OCI-LY1 (cell line): ENCODE measurements around the gene DMRTA1.

ENCODE experiments used
- H2AFZ ChIP-seq: fragments of 200-600 bp; sonication (generic), shearing (Covaris generic); 2 replicates; pipeline ENCODE4 v1.6.0; 2014; ENCODE audit warnings: antibody characterized with exemption, mild to moderate bottlenecking, low read length
- H3F3A ChIP-seq: fragments of 200-600 bp; sonication (generic), shearing (Covaris generic); 2 replicates; pipeline ENCODE4 v1.6.0; 2014; ENCODE audit warnings: mild to moderate bottlenecking, antibody characterized with exemption, low read length, moderate library complexity; ENCODE audit not compliant: insufficient read depth
- H3K27ac ChIP-seq: fragments of 200-600 bp; sonication (generic); 2 replicates; pipeline ENCODE4 v1.5.1; 2014; ENCODE audit warnings: low read length, mixed run types, mild to moderate bottlenecking, low read depth; ENCODE audit not compliant: poor library complexity, severe bottlenecking
- H3K27me3 ChIP-seq: fragments of 200-600 bp; sonication (generic); 2 replicates; pipeline ENCODE4 v1.6.0; 2014; ENCODE audit warnings: antibody characterized with exemption, mild to moderate bottlenecking, low read length, moderate library complexity; ENCODE audit not compliant: insufficient read depth
- H3K36me3 ChIP-seq: fragments of 200-600 bp; sonication (generic); 2 replicates; pipeline ENCODE4 v1.6.1; 2014; ENCODE audit warnings: mild to moderate bottlenecking, antibody characterized with exemption, low read length, moderate library complexity, mixed read lengths; ENCODE audit not compliant: insufficient read depth
- H3K4me1 ChIP-seq: fragments of 200-600 bp; sonication (generic); 2 replicates; pipeline ENCODE4 v1.5.1; 2014; ENCODE audit warnings: mild to moderate bottlenecking, low read length, moderate library complexity; ENCODE audit not compliant: insufficient read depth, severe bottlenecking
- H3K4me2 ChIP-seq: fragments of 200-600 bp; sonication (generic), shearing (Covaris generic); 2 replicates; pipeline ENCODE4 v1.6.1; 2014; ENCODE audit warnings: low read length
- H3K4me3 ChIP-seq: fragments of 200-600 bp; sonication (generic); 2 replicates; pipeline ENCODE4 v1.5.1; 2014; ENCODE audit warnings: low read length, low read depth, mild to moderate bottlenecking, mixed read lengths; ENCODE audit not compliant: poor library complexity, severe bottlenecking
- H3K79me2 ChIP-seq: fragments of 200-600 bp; shearing (Covaris generic); 2 replicates; pipeline ENCODE4 v1.6.1; 2016; ENCODE audit warnings: mixed run types, low read length, mixed read lengths; ENCODE audit not compliant: insufficient read depth
- H3K9ac ChIP-seq: fragments of 200-600 bp; sonication (generic), shearing (Covaris generic); 2 replicates; pipeline ENCODE4 v1.6.1; 2014; ENCODE audit warnings: mild to moderate bottlenecking, low read length, mixed read lengths
- H3K9me2 ChIP-seq: fragments of 200-600 bp; sonication (generic), shearing (Covaris generic); 2 replicates; pipeline ENCODE4 v1.6.1; 2014; ENCODE audit warnings: low read depth, mild to moderate bottlenecking, low read length, mixed read lengths
- H3K9me3 ChIP-seq: fragments of 200-600 bp; shearing (Covaris generic); 2 replicates; pipeline ENCODE4 v1.6.1; 2014; ENCODE audit warnings: low read length, mixed read lengths
- H4K20me1 ChIP-seq: fragments of 200-600 bp; sonication (generic), shearing (Covaris generic); 2 replicates; pipeline ENCODE4 v1.6.0; 2016; ENCODE audit warnings: mild to moderate bottlenecking, low read length; ENCODE audit not compliant: insufficient read depth
- CTCF ChIP-seq: fragments of 200-600 bp; sonication (generic), shearing (Covaris generic); IDR thresholded peaks from 2 replicates; pipeline ENCODE4 v1.5.1; 2017; ENCODE audit warnings: mild to moderate bottlenecking, antibody characterized with exemption, low read length, moderate library complexity, mixed read lengths
- EZH2 ChIP-seq: fragments of 200-600 bp; sonication (generic), shearing (Covaris generic); IDR thresholded peaks from 2 replicates; pipeline ENCODE4 v1.8.0; 2017; ENCODE audit warnings: borderline replicate concordance, mixed run types, mild to moderate bottlenecking, antibody characterized with exemption, low read length, moderate library complexity, mixed read lengths

Gene DMRTA1

GRCh38 chr9:22455181-22455580, 8.6 kb downstream of the DMRTA1 start:
- Histone ChIP-seq H3K9me2 (no peaks in the 10 kb centered on the region), H3K9ac (no peak overlapping the region), H2AFZ (no peak overlapping the region), H3K36me3 (no peaks in the 10 kb centered on the region), H3K4me3 (no peak overlapping the region), H3K4me1 (no peaks in the 10 kb centered on the region), H3K79me2 (no peaks in the 10 kb centered on the region), H3K27me3 (0 out of 2 replicates have a peak, but pooled peaks cover 3% of the 10 kb centered on the region), H4K20me1 (no peaks in the 10 kb centered on the region), H3K9me3 (no peaks in the 10 kb centered on the region), H3F3A (no peaks in the 10 kb centered on the region), H3K27ac (no peak overlapping the region), H3K4me2 (no peak overlapping the region)
- TF ChIP-seq EZH2 (no peak), CTCF (no peak)

- H3K9me3 ChIP-seq, result no peaks in the 10 kb centered on the region
- no peak overlapping the region for H3K4me3 ChIP-seq
- H3K9me2 ChIP-seq, result no peaks in the 10 kb centered on the region
- no peak overlapping the region for H3K27ac ChIP-seq
- H2AFZ ChIP-seq, result no peak overlapping the region
- no peak overlapping the region for H3K4me2 ChIP-seq
- no peak for TF ChIP-seq CTCF
- no peak for TF ChIP-seq EZH2
- no peak overlapping the region for H3K9ac ChIP-seq
- no peaks in the 10 kb centered on the region for H3K79me2 ChIP-seq
- no peaks in the 10 kb centered on the region for H3K4me1 ChIP-seq
- no peaks in the 10 kb centered on the region for H3F3A ChIP-seq
- H4K20me1 ChIP-seq, result no peaks in the 10 kb centered on the region
- no peaks in the 10 kb centered on the region for H3K36me3 ChIP-seq
- 0 out of 2 replicates have a peak, but pooled peaks cover 3% of the 10 kb centered on the region for H3K27me3 ChIP-seq
Observed at GRCh38 chr9:22457448-22457847, 10.8 kb downstream of the DMRTA1 start.

- Histone ChIP-seq H3K4me3 (no peak overlapping the region), H3K36me3 (no peaks in the 10 kb centered on the region), H3F3A (no peaks in the 10 kb centered on the region), H4K20me1 (no peaks in the 10 kb centered on the region), H3K9ac (no peak overlapping the region), H3K79me2 (no peaks in the 10 kb centered on the region), H3K4me1 (no peaks in the 10 kb centered on the region), H3K27ac (no peak overlapping the region), H2AFZ (no peak overlapping the region), H3K4me2 (no peak overlapping the region), H3K9me3 (no peaks in the 10 kb centered on the region), H3K27me3 (0 out of 2 replicates have a peak, but pooled peaks cover 3% of the 10 kb centered on the region), H3K9me2 (no peaks in the 10 kb centered on the region)
- TF ChIP-seq CTCF, result no peak
Observed at GRCh38 chr9:22463205-22463604, 16.6 kb downstream of the DMRTA1 start.
